Heart left ventricle (tissue), 16 donors: Measurements from ENCODE around the gene UGDH. TPM values are rescaled to one million over a fixed set of nuclear protein-coding genes. Genes with fewer than 3 reads are reported as not detected.
"Not testable (repeated sequence)": the region's sequence is repeated elsewhere in the genome, so short reads cannot be mapped to it uniquely, and the experiment has no call there.

Experiments used
- ATAC-seq, 4 donors: fragments of 200-7000 bp; cut with Tn5 transposase; one replicate each; pipeline ENCODE4 v1.9.1; 2020 to 2022; ENCODE audit warnings: moderate library complexity in 4 of 4, mild to moderate bottlenecking in 3 of 4, moderate number of reproducible peaks in 1 of 4
- DNase-seq, 5 donors: peaks; one replicate each; pipeline ENCODE4 v3.0.0-alpha.2; 2020
- H3K27ac ChIP-seq, 12 donors: fragments of 200-600 bp; sonication (generic) in 4 of 12; one replicate each; pipeline versions ENCODE4 v1.5.0 to v1.8.0; 2016 to 2022; ENCODE audit warnings: mild to moderate bottlenecking in 2 of 12
- H3K27me3 ChIP-seq, 9 donors: fragments of 200-600 bp; sonication (generic) in 2 of 9; one replicate each; pipeline versions ENCODE4 v1.5.1 to v1.8.0; 2016 to 2022; ENCODE audit warnings: mild to moderate bottlenecking in 3 of 9
- H3K36me3 ChIP-seq, 9 donors: fragments of 200-600 bp; sonication (generic) in 2 of 9; one replicate each; pipeline versions ENCODE4 v1.5.0 to v1.8.0; 2018 to 2022; ENCODE audit warnings: mild to moderate bottlenecking in 2 of 9
- H3K4me1 ChIP-seq, 12 donors: fragments of 200-600 bp; sonication (generic) in 4 of 12; one replicate each; pipeline versions ENCODE4 v1.5.0 to v1.8.0; 2016 to 2022; ENCODE audit warnings: mild to moderate bottlenecking in 3 of 12
- H3K4me3 ChIP-seq, 12 donors: fragments of 200-600 bp; sonication (generic) in 4 of 12; one replicate each; pipeline versions ENCODE4 v1.5.0 to v1.8.0; 2017 to 2022; ENCODE audit warnings: mild to moderate bottlenecking in 9 of 12, moderate library complexity in 4 of 12
- H3K9me3 ChIP-seq, 12 donors: fragments of 200-600 bp; sonication (generic) in 4 of 12; one replicate each; pipeline versions ENCODE4 v1.5.0 to v1.8.0; 2016 to 2022; ENCODE audit warnings: mild to moderate bottlenecking in 1 of 12
- POLR2A ChIP-seq, 2 donors: fragments of 450-650 bp; IDR thresholded peaks; one replicate each; pipeline ENCODE4 v1.6.1; 2017; ENCODE audit warnings: antibody characterized with exemption in 2 of 2, mild to moderate bottlenecking in 2 of 2, moderate library complexity in 2 of 2
- WGBS, 4 donors: extraction: QIAGEN DNeasy Blood & Tissue Kit in 2 of 4; methylation state at CpG; one replicate each; pipeline versions ENCODE4 v1.1.5 to v1.1.7; 2013 to 2018; 5-methylcytosine and 5-hydroxymethylcytosine counted together
- intact Hi-C, 10 donors: fragments of 100-400 bp; cut with DNase I; formaldehyde crosslinking; loops; one replicate each; pipeline versions ENCODE4 v1.11.1 to v1.14.2; 2022
- polyA plus RNA-seq, 2 donors: library from polyadenylated mRNA; stranded (reverse); fragments of 200-250 nt; gene quantifications; one replicate each; pipeline ENCODE4 v1.2.3, GENCODE V29; 2013
- total RNA-seq, 9 donors: library from RNA; depleted of rRNA in 2 of 9; stranded (reverse); fragments of >200 nt in 2 of 9; fragmentation: NEBNext Ultra II Directional in 3 of 9; extraction: Animal tissue kit (Norgen Biotek cat#: 25700) in 3 of 9; gene quantifications; one replicate each; pipeline versions ENCODE4 v1.1.0 to v1.2.4, GENCODE V29; 2016 to 2023
- TF ChIP-seq, protein P1 (sequence below), 12 donors: fragments of 200-600 bp; sonication (generic) in 4 of 12; IDR thresholded peaks; one replicate each; pipeline versions ENCODE4 v1.5.0 to v1.8.0; 2018 to 2022; ENCODE audit warnings: antibody characterized with exemption in 12 of 12, mild to moderate bottlenecking in 5 of 12
- donor health status: ischemic (EF 13 %, LVEDD 7.1; RV severe dilation, severe dysfunction).
- donor health status: healthy with polysubstance abuse.
- donor health status: DM: no; HTN: yes; CAD: no.
- donor health status: DM: no; HTN: no; CAD: no.
- donor health status: ischemic (EF 25% LVEDD 6.9; RV normal size, moderate dysfunction).
- donor health status: ischemic (EF 25% LVEDD 5.7; RV mildly dilated, moderate dysfunction).
- donor health status: healthy.
- donor health status: DM: yes; HTN: yes; CAD: no.
- donor health status: ischemic (EF 35%, LVEDD 5.7; RV mildly dilated, moderate dysfunction).
- donor health status: nonischemic (EF 11% LVEDD 7.7; RV severe dilation, severe dysfunction).
- donor health status: DM: yes; HTN: yes; CAD: no.
- donor health status: PGD.
- donor health status: ischemic (EF 29% LVEDD 5.4; RV normal size, mild dysfunction).
- donor health status: nonischemic (EF 23%, LVEDD 6.1; RV moderate dilation, normal function).

UGDH gene
- total and polyA plus RNA-seq, 11 donors: 2.3 to 28.6 (median 16.5) TPM

DNA sequence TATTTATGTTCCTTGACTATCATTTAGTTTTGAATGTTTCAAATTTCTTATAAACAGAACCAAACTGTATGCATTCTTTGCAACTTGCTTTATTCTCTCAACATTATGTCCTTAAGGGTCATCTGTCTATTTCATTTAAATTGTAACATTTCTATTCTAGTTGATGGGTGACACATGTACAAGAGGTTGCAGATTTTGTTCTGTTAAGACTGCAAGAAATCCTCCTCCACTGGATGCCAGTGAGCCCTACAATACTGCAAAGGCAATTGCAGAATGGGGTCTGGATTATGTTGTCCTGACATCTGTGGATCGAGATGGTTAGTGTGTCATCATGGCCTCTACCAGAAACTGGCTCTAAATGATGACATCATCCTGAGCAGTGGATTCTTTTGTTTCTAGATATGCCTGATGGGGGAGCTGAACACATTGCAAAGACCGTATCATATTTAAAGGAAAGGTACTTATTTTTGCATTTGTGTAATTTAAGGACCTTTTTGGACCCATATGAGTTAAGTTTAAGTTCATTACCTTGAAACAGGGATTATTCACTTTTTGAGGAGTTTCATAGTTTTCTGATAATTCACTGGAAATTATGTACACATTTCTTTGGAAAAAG lies 62.2 kb downstream of the UGDH start:
- peaks cover 0 to 77% (median 70%) of the 10 kb centered on the region in 9 donors for H3K36me3 ChIP-seq
- ATAC-seq: peak in 2 of 4 donors; percentile 33 to 57
- intact Hi-C loops: loop anchor here in 7 of 10 donors (5.0 to 10.0 kb wide), 7 partner anchors 170 to 842 kb away; partner anchors contain the start of genes PDS5A (in 4 of the 7), SMIM14 (in 4 of the 7), N4BP2 (in 2 of the 7) and UBE2K (in 1 of the 7)

DNA sequence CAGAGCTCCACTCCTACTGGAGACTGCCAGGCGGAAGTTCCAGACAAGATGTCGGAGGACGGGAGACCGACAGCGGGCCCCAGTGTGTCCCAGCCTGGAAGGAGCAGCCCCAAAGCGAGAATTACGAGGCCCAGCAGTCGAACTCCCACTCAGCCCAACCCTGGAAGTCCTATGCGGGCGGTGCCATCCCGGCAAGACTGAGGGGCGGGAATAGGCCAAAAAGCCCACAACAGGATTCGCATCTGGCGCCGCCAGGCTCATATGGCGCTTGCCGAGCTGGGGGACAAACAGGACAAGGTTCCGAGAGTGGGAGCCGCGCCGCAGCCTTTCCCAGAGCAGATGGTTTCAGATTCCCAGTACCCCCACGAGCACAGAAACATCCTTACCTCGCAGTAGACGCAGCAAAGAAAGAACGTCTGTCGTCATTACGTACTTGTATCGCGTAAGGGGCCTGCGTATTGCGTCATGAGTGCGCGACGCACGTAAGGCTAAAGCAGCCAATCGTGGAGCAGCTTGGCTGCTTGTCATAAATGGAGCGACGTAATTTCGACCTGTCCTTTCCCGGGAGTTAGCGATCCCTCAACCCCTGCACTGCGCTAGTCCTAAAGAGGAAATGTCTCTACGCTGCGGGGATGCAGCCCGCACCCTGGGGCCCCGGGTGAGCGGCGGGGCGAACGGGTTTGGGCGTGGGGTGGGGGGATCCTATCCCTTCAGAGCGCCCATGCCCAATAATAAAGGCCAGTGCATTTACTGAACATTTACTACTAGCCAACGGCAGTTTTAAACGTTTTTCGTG lies 68.5 kb downstream of the UGDH start, which contains the start of the genes LIAS and RPL9:
TSS of gene LIAS (plus strand) at position 552 of the 796 bp plus-strand sequence. CDS start at position 614, 62 bp downstream.
TSS of gene RPL9 (minus strand) at position 418 of the 796 bp plus-strand sequence. CDS start 483 bp downstream, outside the sequence.
- peak within 1 kb of the TSS; percentile 86 to 98 (median 92) for H3K27ac ChIP-seq
- peaks cover 10 to 37% (median 27%) of the 10 kb centered on the region in 12 donors for H3K4me1 ChIP-seq
- ATAC-seq (peak; percentile 95 to 97 (median 97)), DNase-seq (peak; percentile 94 to 98 (median 96))
- no peaks in the 10 kb centered on the region for H3K27me3 ChIP-seq
- no peaks in the 10 kb centered on the region for H3K9me3 ChIP-seq
- WGBS, 4 donors: 0 to 1% (median 0%) methylated on average over 30 to 55 of the region's 55 CpGs
- H3K36me3 ChIP-seq: peaks cover 5 to 71% (median 68%) of the 10 kb centered on the region in 9 donors
- peak within 1 kb of the TSS; percentile 67 to 93 (median 85) for H3K4me3 ChIP-seq
- TF ChIP-seq, protein P1, sequence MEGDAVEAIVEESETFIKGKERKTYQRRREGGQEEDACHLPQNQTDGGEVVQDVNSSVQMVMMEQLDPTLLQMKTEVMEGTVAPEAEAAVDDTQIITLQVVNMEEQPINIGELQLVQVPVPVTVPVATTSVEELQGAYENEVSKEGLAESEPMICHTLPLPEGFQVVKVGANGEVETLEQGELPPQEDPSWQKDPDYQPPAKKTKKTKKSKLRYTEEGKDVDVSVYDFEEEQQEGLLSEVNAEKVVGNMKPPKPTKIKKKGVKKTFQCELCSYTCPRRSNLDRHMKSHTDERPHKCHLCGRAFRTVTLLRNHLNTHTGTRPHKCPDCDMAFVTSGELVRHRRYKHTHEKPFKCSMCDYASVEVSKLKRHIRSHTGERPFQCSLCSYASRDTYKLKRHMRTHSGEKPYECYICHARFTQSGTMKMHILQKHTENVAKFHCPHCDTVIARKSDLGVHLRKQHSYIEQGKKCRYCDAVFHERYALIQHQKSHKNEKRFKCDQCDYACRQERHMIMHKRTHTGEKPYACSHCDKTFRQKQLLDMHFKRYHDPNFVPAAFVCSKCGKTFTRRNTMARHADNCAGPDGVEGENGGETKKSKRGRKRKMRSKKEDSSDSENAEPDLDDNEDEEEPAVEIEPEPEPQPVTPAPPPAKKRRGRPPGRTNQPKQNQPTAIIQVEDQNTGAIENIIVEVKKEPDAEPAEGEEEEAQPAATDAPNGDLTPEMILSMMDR (IDR thresholded peaks at IDR 0.05): no peak
- TF ChIP-seq POLR2A (IDR thresholded peaks at IDR 0.05): peak; percentile 87 to 95
- intact Hi-C loops: loop anchor here in 5 of 10 donors (2.0 to 10.0 kb wide), 6 partner anchors 66 to 518 kb away; partner anchors contain the start of genes UGDH (in 3 of the 5), PDS5A (in 2 of the 5), SMIM14 (in 2 of the 5) and RFC1 (in 1 of the 5)

More for the DNA sequence above, 62.2 kb downstream of the UGDH start:
- TF ChIP-seq, protein P1 (IDR thresholded peaks at IDR 0.05): no peak
- no peak for TF ChIP-seq POLR2A (IDR thresholded peaks at IDR 0.05)
- no peak for DNase-seq
- Histone ChIP-seq H3K27me3 (no peaks in the 10 kb centered on the region), H3K9me3 (no peaks in the 10 kb centered on the region), H3K27ac (no peak overlapping the region), H3K4me1 (peaks cover 0 to 6% (median 1%) of the 10 kb centered on the region in 12 donors), H3K4me3 (no peak overlapping the region)
- 5 to 20% (median 18%) methylated on average over 2 of the region's 2 CpGs for WGBS, 4 donors

DNA sequence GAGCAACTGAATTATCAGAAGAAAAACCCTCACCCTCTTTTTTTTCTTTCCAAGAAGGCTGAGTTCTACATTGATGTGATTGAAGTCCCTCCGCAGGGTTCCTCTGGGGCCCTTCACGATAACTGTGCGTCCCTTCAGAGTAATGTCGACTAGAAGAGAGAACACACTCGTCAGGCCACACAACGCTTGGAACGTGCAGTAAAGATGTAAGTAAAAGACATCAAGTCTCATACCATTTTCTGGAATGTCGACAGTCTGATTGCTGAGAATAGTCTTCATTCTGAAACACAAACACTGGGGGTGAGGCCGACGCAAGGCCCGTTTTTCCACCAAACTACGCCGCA lies 69.1 kb downstream of the UGDH start:
- H3K27me3 ChIP-seq, DNase-seq, H3K9me3 ChIP-seq: not testable (repeated sequence)
- H3K4me1 ChIP-seq: peaks cover 10 to 37% (median 27%) of the 10 kb centered on the region in 12 donors
- intact Hi-C loops: loop anchor here in 5 of 10 donors (2.0 to 10.0 kb wide), 6 partner anchors 67 to 519 kb away; partner anchors contain the start of genes UGDH (in 3 of the 5), PDS5A (in 2 of the 5), SMIM14 (in 2 of the 5) and RFC1 (in 1 of the 5)
- H3K4me3 ChIP-seq: peak overlapping the region; percentile 67 to 93 (median 85)
- H3K27ac ChIP-seq: peak overlapping the region; percentile 83 to 98 (median 92)
- peak in 2 of 4 donors; percentile 3 to 14 for ATAC-seq
- 0 to 1% (median 1%) methylated on average over 8 to 13 of the region's 13 CpGs for WGBS, 4 donors
- peaks cover 5 to 71% (median 68%) of the 10 kb centered on the region in 9 donors for H3K36me3 ChIP-seq

GRCh38 chr4:39456946-39457763 lies 70.1 kb downstream of the UGDH start:
- 71 to 79% (median 75%) methylated on average over 10 of the region's 10 CpGs for WGBS, 4 donors
- TF ChIP-seq, protein P1 (IDR thresholded peaks at IDR 0.05): no peak
- TF ChIP-seq POLR2A (IDR thresholded peaks at IDR 0.05): no peak

More at GRCh38 chr4:39456946-39457763, 70.1 kb downstream of the UGDH start:
- no peaks in the 10 kb centered on the region for H3K9me3 ChIP-seq
- H3K36me3 ChIP-seq: peaks cover 5 to 72% (median 68%) of the 10 kb centered on the region in 9 donors
- peak overlapping the region in 11 of 12 donors; percentile 67 to 93 (median 86) for H3K4me3 ChIP-seq
- peaks cover 10 to 37% (median 27%) of the 10 kb centered on the region in 12 donors for H3K4me1 ChIP-seq
- no peaks in the 10 kb centered on the region for H3K27me3 ChIP-seq
- peak overlapping the region in 7 of 12 donors; percentile 91 to 98 (median 96) for H3K27ac ChIP-seq
- ATAC-seq: no peak
- intact Hi-C loops: loop anchor here in 4 of 10 donors (5.0 to 10.0 kb wide), 4 partner anchors 68 to 180 kb away; partner anchors contain the start of genes SMIM14 (in 2 of the 4), UGDH (in 2 of the 4) and RFC1 (in 1 of the 4)
- DNase-seq: no peak
